Hepatic stellate cell (primary cell): Measurements from ENCODE around the gene SLC10A3.

Source experiments
- DNase-seq: peaks from one replicate; pipeline ENCODE4 v3.0.0; 2011; ENCODE audit warnings: low spot score

SLC10A3 gene

GRCh38 chrX:154439841-154440240 is 50.6 kb downstream of the SLC10A3 start:
- no peak for DNase-seq

- DNase-seq: no peak
Observed at GRCh38 chrX:154437971-154438893, 52.2 kb downstream of the SLC10A3 start.
